Transverse colon (tissue), 4 donors: ENCODE results near the gene TPK1.

Source experiments
- CTCF ChIP-seq, 5 experiments: fragments of 200-600 bp in 3 of 5; fragments of 450-650 bp in 2 of 5; sonication (generic) in 3 of 5; IDR thresholded peaks; 1 replicate in 2 of 5; 2 replicates in 3 of 5; pipeline ENCODE4 v1.5.1; 2016 to 2017; ENCODE audit warnings: antibody characterized with exemption in 5 of 5, inconsistent platforms in 3 of 5, mild to moderate bottlenecking in 2 of 5, moderate library complexity in 1 of 5
- EP300 ChIP-seq: sonication (generic); formaldehyde crosslinking; IDR thresholded peaks from one replicate; pipeline ENCODE4 v1.6.1; 2017; ENCODE audit warnings: antibody characterized with exemption, low read depth
- POLR2A ChIP-seq: fragments of 450-650 bp; IDR thresholded peaks from one replicate; pipeline ENCODE4 v1.6.1; 2016; ENCODE audit warnings: antibody characterized with exemption, mild to moderate bottlenecking, moderate library complexity
- POLR2AphosphoS5 ChIP-seq, 3 donors: sonication (generic); formaldehyde crosslinking; IDR thresholded peaks; one replicate each; pipeline ENCODE4 v1.6.1; 2016; ENCODE audit warnings: antibody characterized with exemption in 3 of 3

DNA sequence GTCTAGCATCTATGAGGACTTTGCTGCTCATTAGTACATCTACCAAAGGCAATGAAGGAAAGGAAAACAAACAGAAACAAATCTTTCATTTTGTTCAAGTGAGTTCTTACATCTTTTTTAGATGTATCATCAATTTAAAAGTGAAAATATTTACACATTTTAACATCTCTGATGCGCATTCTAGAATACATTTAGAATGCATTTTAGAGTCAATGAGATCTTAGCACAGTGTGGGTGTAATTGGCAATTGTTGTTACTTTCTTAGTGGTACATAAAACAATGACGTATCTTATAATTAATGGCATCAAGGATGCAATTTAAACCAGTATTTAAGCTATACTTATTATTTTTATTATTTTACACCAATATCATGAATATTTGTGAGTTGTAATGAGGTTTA lies 51.4 kb downstream of the TPK1 start:
- TF ChIP-seq CTCF (IDR thresholded peaks at IDR 0.05) (no peak), POLR2AphosphoS5 (IDR thresholded peaks at IDR 0.05) (no peak), POLR2A (no peak), EP300 (no peak)
